K562 (cell line): ENCODE measurements around the gene BMF. TPM values are rescaled to one million over a fixed set of nuclear protein-coding genes. Genes with fewer than 3 reads are reported as not detected.

Source experiments
- ARNT ChIP-seq, 2 experiments: fragments of 450-650 bp; IDR thresholded peaks; 2 replicates each; pipeline ENCODE4 v1.6.1; 2016; ENCODE audit warnings: mild to moderate bottlenecking in 1 of 2
- CTCF ChIP-seq, 3 experiments: IDR thresholded peaks in 2 of 3; conservative IDR thresholded peaks in 1 of 3; 2 replicates each; pipeline ENCODE4 v1.5.1; 2011 to 2012; ENCODE audit warnings: low read length in 3 of 3, mild to moderate bottlenecking in 3 of 3, control low read depth in 2 of 3, improper control_type of control experiment in 1 of 3, inconsistent platforms in 1 of 3, low read depth in 1 of 3, mixed read lengths in 1 of 3, moderate library complexity in 1 of 3; ENCODE audit not compliant: insufficient read depth in 2 of 3
- DDX20 ChIP-seq: fragments of 450-650 bp; IDR thresholded peaks from 2 replicates; pipeline ENCODE4 v1.6.1; 2016; ENCODE audit warnings: missing genetic modification characterization, low read depth, mild to moderate bottlenecking, missing compliant biosample characterization, moderate library complexity
- ELK3 ChIP-seq: fragments of 450-650 bp; formaldehyde crosslinking; IDR thresholded peaks from 2 replicates; pipeline ENCODE4 v1.4.0; 2020; ENCODE audit warnings: mild to moderate bottlenecking
- FOXA3 ChIP-seq, 2 experiments: fragments of 450-650 bp in 1 of 2; sonication (generic) in 1 of 2; formaldehyde crosslinking; IDR thresholded peaks in 1 of 2; conservative IDR thresholded peaks in 1 of 2; 2 replicates each; pipeline versions ENCODE4 v1.4.0 to v1.8.0; 2020 to 2022; ENCODE audit warnings: mild to moderate bottlenecking in 2 of 2, missing genetic modification reagents in 1 of 2
- FOXM1 ChIP-seq, 2 experiments: fragments of 450-650 bp in 1 of 2; sonication (generic) in 1 of 2; formaldehyde crosslinking in 1 of 2; IDR thresholded peaks; 2 replicates each; pipeline versions ENCODE4 v1.6.1 to v1.9.0; 2017 to 2022; ENCODE audit warnings: low read depth in 2 of 2, mild to moderate bottlenecking in 2 of 2, missing genetic modification reagents in 1 of 2, moderate library complexity in 1 of 2
- HNRNPH1 ChIP-seq: fragments of 200-400 bp; formaldehyde crosslinking; optimal IDR thresholded peaks from 2 replicates; pipeline ENCODE3; 2017; ENCODE audit warnings: low read depth, mild to moderate bottlenecking, low read length, moderate library complexity
- KAT8 ChIP-seq: fragments of 450-650 bp; IDR thresholded peaks from 2 replicates; pipeline ENCODE4 v1.6.1; 2016; ENCODE audit warnings: low read depth, mild to moderate bottlenecking
- KDM1A ChIP-seq, 2 experiments: fragments of 450-650 bp; IDR thresholded peaks; 2 replicates each; pipeline ENCODE4 v1.6.1; 2016; ENCODE audit warnings: mild to moderate bottlenecking in 2 of 2
- LEF1 ChIP-seq: fragments of 450-650 bp; IDR thresholded peaks from 2 replicates; pipeline ENCODE4 v1.6.1; 2016; ENCODE audit warnings: mild to moderate bottlenecking
- MLLT1 ChIP-seq, 2 experiments: fragments of 450-650 bp; IDR thresholded peaks; 2 replicates each; pipeline ENCODE4 v1.6.1; 2016
- MYC ChIP-seq, 2 experiments: fragments of 250-450 bp in 1 of 2; sonication (Bioruptor Pico) in 1 of 2; IDR thresholded peaks; 2 replicates each; pipeline versions ENCODE4 v1.5.1 to v1.6.1; 2012 to 2021; ENCODE audit warnings: low read depth in 2 of 2, borderline replicate concordance in 1 of 2, improper control_type of control experiment in 1 of 2, low read length in 1 of 2, mild to moderate bottlenecking in 1 of 2, moderate library complexity in 1 of 2
- POLR2A ChIP-seq: fragments of 450-650 bp; conservative IDR thresholded peaks from 2 replicates; pipeline ENCODE4 v1.6.1; 2016
- RCOR1 ChIP-seq, 2 experiments: IDR thresholded peaks; 2 replicates each; pipeline ENCODE4 v1.6.1; 2012; ENCODE audit warnings: low read depth in 2 of 2, low read length in 2 of 2, borderline replicate concordance in 1 of 2, improper control_type of control experiment in 1 of 2
- RHOXF2B ChIP-seq: fragments of 250-450 bp; sonication (Bioruptor Pico); conservative IDR thresholded peaks from 2 replicates; pipeline ENCODE4 v1.5.1; 2021
- SETDB1 ChIP-seq: IDR thresholded peaks from one replicate; pipeline ENCODE4 v1.6.1; 2012; ENCODE audit warnings: low read length, control low read depth, inconsistent platforms
- SIN3A ChIP-seq, 2 experiments: fragments of 150-350 bp in 1 of 2; IDR thresholded peaks; 2 replicates each; pipeline ENCODE4 v1.6.1; 2011 to 2016; ENCODE audit warnings: borderline replicate concordance in 2 of 2, low read depth in 2 of 2, low read length in 2 of 2, mild to moderate bottlenecking in 2 of 2, moderate library complexity in 2 of 2; ENCODE audit not compliant: control insufficient read depth in 1 of 2
- TAF15 ChIP-seq: fragments of 200-400 bp; formaldehyde crosslinking; IDR thresholded peaks from 2 replicates; pipeline ENCODE4 v1.6.1; 2017; ENCODE audit warnings: mild to moderate bottlenecking, low read depth, low read length, moderate library complexity
- TCF7L2 ChIP-seq: fragments of 150-350 bp; IDR thresholded peaks from 2 replicates; pipeline ENCODE4 v1.6.1; 2016; ENCODE audit warnings: low read depth, mild to moderate bottlenecking, low read length, moderate library complexity
- XRCC5 ChIP-seq: fragments of 200-400 bp; formaldehyde crosslinking; IDR thresholded peaks from 2 replicates; pipeline ENCODE4 v1.6.1; 2017; ENCODE audit warnings: low read depth, mild to moderate bottlenecking, low read length
- ZBTB12 ChIP-seq: fragments of 250-450 bp; sonication (Bioruptor Pico); IDR thresholded peaks from 2 replicates; pipeline ENCODE4 v1.4.0; 2020
- ZNF644 ChIP-seq: fragments of 200-800 bp; sonication (Bioruptor generic); IDR thresholded peaks from 2 replicates; pipeline ENCODE4 v1.6.1; 2016; ENCODE audit warnings: low read depth, missing genetic modification characterization, missing compliant biosample characterization
- polyA plus RNA-seq, 8 experiments: library from polyadenylated mRNA; depleted of rRNA in 4 of 8; stranded (reverse) in 5 of 8; unstranded in 3 of 8; fragments of >200 nt; fragmentation: Nextera tagmentation in 2 of 8; fragmentation: Illumina TruSeq in 1 of 8; extraction: Ambion mirVana in 2 of 8; extraction: Trizol in 1 of 8; gene quantifications; 2 replicates each; pipeline versions ENCODE4 v1.2.1 to v1.2.3, GENCODE V29; 2011 to 2014; ENCODE audit warnings: inconsistent platforms in 1 of 8, missing spikeins in 1 of 8
- total RNA-seq, 7 experiments: library from RNA; depleted of rRNA in 6 of 7; stranded (reverse); fragments of >200 nt in 6 of 7; fragmentation: Illumina TruSeq in 2 of 7; extraction: Trizol in 2 of 7; gene quantifications; 2 replicates each; pipeline versions ENCODE4 v1.2.1 to v1.2.3, GENCODE V29; 2011 to 2021; ENCODE audit warnings: low replicate concordance in 1 of 7

Gene BMF
- total and polyA plus RNA-seq, 9 of the 15 experiments (the other 6 are each of a cell fraction or from before 2014, with no cell fraction given), result 0.25 to 0.91 (median 0.59) TPM; not detected in 2

- TF ChIP-seq KAT8 (no peak), KDM1A (IDR thresholded peaks at IDR 0.05) (no peak), ELK3 (CRISPR knock-in tag) (no peak), CTCF (IDR thresholded peaks at IDR 0.05 in 2 of 3, conservative IDR thresholded peaks at IDR 0.05 in 1 of 3; ENCODE audit: insufficient read depth in 2 of 3, low read depth in 1 of 3, low read length in 3 of 3) (no peak), TCF7L2 (no peak), ZBTB12 (no peak), DDX20 (tag) (no peak), RHOXF2B (CRISPR knock-in tag) (no peak), SIN3A (IDR thresholded peaks at IDR 0.05; ENCODE audit: borderline replicate concordance in 2 of 2, control insufficient read depth in 1 of 2, low read depth in 2 of 2, low read length in 2 of 2) (no peak), ARNT (IDR thresholded peaks at IDR 0.05) (0 out of 4 replicates have a peak, but pooled peaks of 1 of the 2 experiments have one; percentile 54), HNRNPH1 (no peak), MLLT1 (IDR thresholded peaks at IDR 0.05) (0 out of 4 replicates have a peak, but pooled peaks of 1 of the 2 experiments have one; percentile 20), ZNF644 (tag) (no peak), POLR2A (0 out of 2 replicates have a peak, but pooled peaks have one; percentile 41), RCOR1 (IDR thresholded peaks at IDR 0.05; ENCODE audit: borderline replicate concordance in 1 of 2, low read depth in 2 of 2, low read length in 2 of 2) (peak in 1 of 2 experiments; percentile 73; a peak in 1 of 4 replicates), FOXM1 (IDR thresholded peaks at IDR 0.05; ENCODE audit: low read depth) (no peak), FOXM1 (CRISPR knock-in tag; IDR thresholded peaks at IDR 0.05; ENCODE audit: low read depth) (no peak), TAF15 (no peak), FOXA3 (CRISPR knock-in tag; conservative IDR thresholded peaks at IDR 0.05 in 1 of 2, IDR thresholded peaks at IDR 0.05 in 1 of 2) (peak; percentile 51 to 69; a peak in 2 of 4 replicates), MYC (IDR thresholded peaks at IDR 0.05; ENCODE audit: low read depth, low read length) (no peak), MYC (CRISPR knock-in tag; IDR thresholded peaks at IDR 0.05; ENCODE audit: borderline replicate concordance, low read depth) (no peak), XRCC5 (no peak), SETDB1 (no peak), LEF1 (peak; percentile 89)
These were observed 10.0 kb downstream of the BMF start (continued) for GRCh38 chr15:40098489-40099261.
